ENCODE data around the gene KCNH4.

- TF ChIP-seq CTCF (IDR thresholded peaks at IDR 0.05), result no peak
- TF ChIP-seq POLR2A (IDR thresholded peaks at IDR 0.05), result no peak
- no peak for TF ChIP-seq POLR2AphosphoS5 (IDR thresholded peaks at IDR 0.05)
- TF ChIP-seq EP300 (IDR thresholded peaks at IDR 0.05; ENCODE audit: low read depth), result no peak
Observed at GRCh38 chr17:42181851-42182207, 887 bp upstream of the KCNH4 start.

Data from transverse colon (tissue), 4 donors.